ENCODE data around the gene AOAH. TPM values are rescaled to one million over a fixed set of nuclear protein-coding genes. Genes with fewer than 3 reads are reported as not detected.
"Not testable (repeated sequence)": the region's sequence is repeated elsewhere in the genome, so short reads cannot be mapped to it uniquely, and the experiment has no call there.

The AOAH gene
- total and polyA plus RNA-seq, 11 donors, result 0.65 to 42.0 (median 1.8) TPM

DNA sequence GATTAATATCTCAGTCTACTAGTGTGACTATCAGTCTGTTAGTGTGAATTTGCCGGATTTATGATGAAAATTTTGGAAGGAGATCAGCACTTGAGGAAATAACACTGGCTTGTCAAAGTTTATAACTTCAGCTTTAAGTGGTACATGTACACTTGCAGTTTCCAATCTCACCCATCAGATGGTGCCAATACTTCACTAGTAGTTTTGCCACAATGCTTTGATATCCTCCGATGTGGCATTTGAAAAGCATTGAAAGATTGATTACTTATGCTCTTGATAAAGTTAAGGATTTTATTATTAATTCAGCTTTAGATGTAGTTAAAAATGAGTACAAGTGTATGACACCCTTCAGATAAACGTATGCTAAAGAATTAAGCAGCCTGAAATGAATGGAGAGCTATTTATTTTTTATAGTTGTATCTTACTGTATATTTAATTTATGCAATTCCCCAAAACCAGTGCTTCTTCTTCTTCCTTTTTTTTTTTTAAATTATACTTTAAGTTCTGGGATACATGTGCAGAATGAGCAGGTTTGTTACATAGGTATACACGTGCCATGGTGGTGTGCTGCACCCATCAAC is 236.4 kb downstream of the AOAH start:
- no peak for DNase-seq
- Histone ChIP-seq H3K4me1 (no peaks in the 10 kb centered on the region), H3K27ac (no peak overlapping the region), H3K36me3 (no peaks in the 10 kb centered on the region), H3K9me3 (no peaks in the 10 kb centered on the region), H3K4me3 (no peak overlapping the region), H3K27me3 (peaks cover 0 to under 1% (median 0%) of the 10 kb centered on the region in 9 donors)
- 30 to 40% (median 34%) methylated on average over 4 of the region's 4 CpGs for WGBS, 4 donors
- intact Hi-C loops (cut with DNase I), result loop anchor here in 9 of 10 donors (1.0 to 10.0 kb wide), 8 partner anchors 177 to 714 kb away; no protein-coding TSS in a partner anchor
- TF ChIP-seq, protein P1, sequence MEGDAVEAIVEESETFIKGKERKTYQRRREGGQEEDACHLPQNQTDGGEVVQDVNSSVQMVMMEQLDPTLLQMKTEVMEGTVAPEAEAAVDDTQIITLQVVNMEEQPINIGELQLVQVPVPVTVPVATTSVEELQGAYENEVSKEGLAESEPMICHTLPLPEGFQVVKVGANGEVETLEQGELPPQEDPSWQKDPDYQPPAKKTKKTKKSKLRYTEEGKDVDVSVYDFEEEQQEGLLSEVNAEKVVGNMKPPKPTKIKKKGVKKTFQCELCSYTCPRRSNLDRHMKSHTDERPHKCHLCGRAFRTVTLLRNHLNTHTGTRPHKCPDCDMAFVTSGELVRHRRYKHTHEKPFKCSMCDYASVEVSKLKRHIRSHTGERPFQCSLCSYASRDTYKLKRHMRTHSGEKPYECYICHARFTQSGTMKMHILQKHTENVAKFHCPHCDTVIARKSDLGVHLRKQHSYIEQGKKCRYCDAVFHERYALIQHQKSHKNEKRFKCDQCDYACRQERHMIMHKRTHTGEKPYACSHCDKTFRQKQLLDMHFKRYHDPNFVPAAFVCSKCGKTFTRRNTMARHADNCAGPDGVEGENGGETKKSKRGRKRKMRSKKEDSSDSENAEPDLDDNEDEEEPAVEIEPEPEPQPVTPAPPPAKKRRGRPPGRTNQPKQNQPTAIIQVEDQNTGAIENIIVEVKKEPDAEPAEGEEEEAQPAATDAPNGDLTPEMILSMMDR (IDR thresholded peaks at IDR 0.05), result peak; percentile 37 to 72 (median 58)
- TF ChIP-seq POLR2A (IDR thresholded peaks at IDR 0.05), result no peak
- ATAC-seq, result no peak

DNA sequence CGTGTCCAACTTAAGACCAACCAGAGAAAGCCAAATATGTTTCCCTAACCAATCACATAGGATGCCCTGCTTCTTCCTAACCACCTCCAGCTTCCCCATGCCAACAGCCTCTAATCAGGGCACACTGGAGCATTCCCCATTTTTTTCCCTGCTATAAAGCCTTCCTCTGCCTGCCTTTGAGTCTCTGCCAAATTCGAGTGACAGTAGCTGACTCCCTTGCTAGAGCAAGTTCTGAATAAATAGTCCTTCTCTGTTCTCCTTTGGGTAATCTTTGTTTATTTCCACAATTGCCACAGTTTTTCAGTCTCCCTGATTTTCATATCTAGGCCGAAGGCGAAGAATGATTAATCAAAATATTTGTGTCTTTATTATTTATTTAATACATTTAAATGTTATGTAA is 238.0 kb downstream of the AOAH start:
- Histone ChIP-seq H3K27me3 (peaks cover 0 to 6% (median 0%) of the 10 kb centered on the region in 9 donors), H3K4me1 (no peaks in the 10 kb centered on the region), H3K9me3 (no peaks in the 10 kb centered on the region), H3K36me3 (no peaks in the 10 kb centered on the region), H3K27ac (no peak overlapping the region), H3K4me3 (no peak overlapping the region)
- no peak for DNase-seq
- WGBS, 4 donors, result 66 to 79% (median 69%) methylated on average over 4 of the region's 4 CpGs
- TF ChIP-seq POLR2A (IDR thresholded peaks at IDR 0.05), result no peak
- TF ChIP-seq, protein P1 (IDR thresholded peaks at IDR 0.05), result no peak
- intact Hi-C loops (cut with DNase I), result loop anchor here in 9 of 10 donors (5.0 to 10.0 kb wide), 7 partner anchors 178 to 716 kb away; no protein-coding TSS in a partner anchor
- no peak for ATAC-seq

DNA sequence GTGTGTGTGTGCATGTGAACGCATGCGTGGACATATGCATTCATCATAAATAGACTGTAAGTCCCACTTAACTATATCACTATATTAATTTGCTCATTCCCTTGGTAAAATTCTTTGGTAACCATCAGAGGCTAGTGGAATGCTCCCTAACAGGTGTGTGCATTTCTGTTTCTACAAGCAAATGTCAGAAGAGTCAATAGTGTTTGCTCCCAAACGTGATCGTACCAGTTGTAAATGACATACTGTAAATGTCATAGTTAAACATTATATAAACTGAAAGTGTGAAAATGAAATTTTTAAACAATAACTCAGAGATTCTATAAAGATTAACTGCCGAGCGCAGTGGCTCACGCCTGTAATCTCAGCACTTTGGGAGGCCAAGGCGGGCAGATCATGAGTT is 240.0 kb downstream of the AOAH start:
- no peak overlapping the region for H3K4me3 ChIP-seq
- no peaks in the 10 kb centered on the region for H3K4me1 ChIP-seq
- H3K36me3 ChIP-seq, result no peaks in the 10 kb centered on the region
- ATAC-seq (no peak), DNase-seq (no peak)
- 84 to 91% (median 88%) methylated on average over 8 of the region's 8 CpGs for WGBS, 4 donors
- H3K9me3 ChIP-seq, result peaks cover 0 to 4% (median 0%) of the 10 kb centered on the region in 12 donors
- H3K27ac ChIP-seq, result no peak overlapping the region
- TF ChIP-seq, protein P1 (IDR thresholded peaks at IDR 0.05), result no peak
- no peak for TF ChIP-seq POLR2A (IDR thresholded peaks at IDR 0.05)
- intact Hi-C loops (cut with DNase I), result loop anchor here in 5 of 10 donors (5.0 to 10.0 kb wide), 3 partner anchors 181 to 698 kb away; no protein-coding TSS in a partner anchor
- H3K27me3 ChIP-seq, result peaks cover 0 to 6% (median 0%) of the 10 kb centered on the region in 9 donors

DNA sequence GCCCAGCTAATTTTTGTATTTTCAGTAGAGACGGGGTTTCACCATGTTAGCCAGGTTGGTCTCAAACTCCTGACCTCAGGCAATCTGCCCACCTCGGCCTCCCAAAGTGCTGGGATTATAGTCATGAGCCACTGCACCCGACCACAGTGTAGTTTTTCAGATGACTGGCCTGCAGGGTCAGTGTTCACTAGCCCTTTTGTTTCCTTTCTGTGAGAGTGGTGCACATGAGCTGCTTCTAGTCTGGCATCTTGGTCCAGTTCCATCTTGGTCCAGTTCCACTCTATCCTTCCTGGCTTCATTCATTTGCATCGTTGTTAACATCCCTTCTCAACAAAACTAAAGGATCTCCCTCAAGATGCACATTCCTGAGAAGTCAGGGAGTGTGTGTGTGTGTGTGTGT is 240.4 kb downstream of the AOAH start:
- intact Hi-C loops (cut with DNase I), result loop anchor here in 5 of 10 donors (5.0 to 10.0 kb wide), 3 partner anchors 181 to 698 kb away; no protein-coding TSS in a partner anchor
- not testable (repeated sequence) for DNase-seq, H3K9me3 ChIP-seq, H3K36me3 ChIP-seq, H3K4me3 ChIP-seq, H3K27me3 ChIP-seq, H3K4me1 ChIP-seq, ATAC-seq, H3K27ac ChIP-seq
- WGBS, 4 donors, result 73 to 82% (median 78%) methylated on average over 4 of the region's 4 CpGs

Data from heart left ventricle (tissue), 16 donors.